HG03520 (cell line): Measurements from ENCODE around the gene PHF14.
"Not testable (repeated sequence)": the region's sequence is repeated elsewhere in the genome, so short reads cannot be mapped to it uniquely, and the experiment has no call there.

Experiments
- ATAC-seq: cut with Tn5 transposase; IDR thresholded peaks from one replicate; pipeline ENCODE4 v1.9.1; 2021; ENCODE audit warnings: mild to moderate bottlenecking, moderate library complexity; ENCODE audit not compliant: unreplicated experiment

Gene PHF14

GRCh38 chr7:10973942-10974911 is 555 bp downstream of the PHF14 start:
- peak; percentile 12 for ATAC-seq

GRCh38 chr7:10977113-10977512 is 3.4 kb downstream of the PHF14 start:
- no peak for ATAC-seq

- no peak for ATAC-seq
These were observed 7.6 kb downstream of the PHF14 start for GRCh38 chr7:10981317-10981716.

- not testable (repeated sequence) for ATAC-seq
These were observed 17.1 kb downstream of the PHF14 start for GRCh38 chr7:10990748-10991147.

- ATAC-seq = not testable (repeated sequence)
These were observed 22.0 kb downstream of the PHF14 start for GRCh38 chr7:10995482-10996166.

- ATAC-seq = no peak
These were observed 25.5 kb downstream of the PHF14 start for GRCh38 chr7:10998996-10999757.

- no peak for ATAC-seq
These were observed 31.5 kb downstream of the PHF14 start for GRCh38 chr7:11005202-11005601.

GRCh38 chr7:11006291-11006690 is 32.6 kb downstream of the PHF14 start:
- no peak for ATAC-seq

- ATAC-seq = no peak
These were observed 36.0 kb downstream of the PHF14 start for GRCh38 chr7:11009631-11010030.

- ATAC-seq = no peak
These were observed 47.8 kb downstream of the PHF14 start for GRCh38 chr7:11021468-11021867.

- no peak for ATAC-seq
These were observed 53.0 kb downstream of the PHF14 start for GRCh38 chr7:11026452-11027359.

GRCh38 chr7:11035661-11036060 is 62.0 kb downstream of the PHF14 start:
- ATAC-seq = no peak

- ATAC-seq = no peak
These were observed 66.3 kb downstream of the PHF14 start for GRCh38 chr7:11039974-11040373.

- no peak for ATAC-seq
These were observed 80.4 kb downstream of the PHF14 start for GRCh38 chr7:11054033-11054432.

GRCh38 chr7:11060893-11061292 is 87.2 kb downstream of the PHF14 start:
- no peak for ATAC-seq

GRCh38 chr7:11062110-11062509 is 88.4 kb downstream of the PHF14 start:
- no peak for ATAC-seq

GRCh38 chr7:11069591-11069990 is 95.9 kb downstream of the PHF14 start:
- ATAC-seq = no peak

GRCh38 chr7:11077816-11078215 is 104.1 kb downstream of the PHF14 start:
- no peak for ATAC-seq

- no peak for ATAC-seq
These were observed 104.7 kb downstream of the PHF14 start for GRCh38 chr7:11078247-11078834.

GRCh38 chr7:11079907-11080306 is 106.2 kb downstream of the PHF14 start:
- no peak for ATAC-seq
